HG03103 (cell line): ENCODE data around the gene MT1X.
"Not testable (repeated sequence)": the region's sequence is repeated elsewhere in the genome, so short reads cannot be mapped to it uniquely, and the experiment has no call there.

Source experiments
- ATAC-seq: cut with Tn5 transposase; IDR thresholded peaks from one replicate; pipeline ENCODE4 v1.9.1; 2021; ENCODE audit warnings: low read depth; ENCODE audit not compliant: unreplicated experiment

MT1X gene

GRCh38 chr16:56652600-56652999, 29.7 kb upstream of the MT1X start:
- ATAC-seq: no peak

DNA sequence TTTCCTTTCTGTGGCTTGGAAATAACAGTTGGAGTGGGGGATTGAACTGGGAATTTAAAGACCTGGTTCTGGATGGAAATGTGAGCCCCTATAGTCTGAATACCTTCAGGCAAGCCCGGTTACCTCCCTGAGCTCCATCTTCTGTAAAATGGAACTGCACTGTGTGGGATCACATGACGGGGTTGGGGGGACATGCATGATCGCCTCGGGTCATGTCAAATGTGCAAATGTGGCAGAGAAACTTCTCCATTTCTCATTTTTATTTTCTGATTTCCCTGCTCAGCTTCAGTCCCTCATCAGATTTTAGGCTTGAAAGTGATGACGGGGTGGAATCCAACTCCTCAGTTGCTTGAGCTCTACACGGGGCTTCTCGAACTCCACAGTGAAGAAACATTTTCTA, 29.1 kb upstream of the MT1X start:
- no peak for ATAC-seq

GRCh38 chr16:56657555-56658326, 24.5 kb upstream of the MT1X start, which contains the start of gene MT1F:
MT1F (plus strand) TSS chr16:56657959; CDS start chr16:56658059, 100 bp downstream.
- no peak for ATAC-seq

GRCh38 chr16:56658327-56658875, 23.9 kb upstream of the MT1X start:
- ATAC-seq: no peak

DNA sequence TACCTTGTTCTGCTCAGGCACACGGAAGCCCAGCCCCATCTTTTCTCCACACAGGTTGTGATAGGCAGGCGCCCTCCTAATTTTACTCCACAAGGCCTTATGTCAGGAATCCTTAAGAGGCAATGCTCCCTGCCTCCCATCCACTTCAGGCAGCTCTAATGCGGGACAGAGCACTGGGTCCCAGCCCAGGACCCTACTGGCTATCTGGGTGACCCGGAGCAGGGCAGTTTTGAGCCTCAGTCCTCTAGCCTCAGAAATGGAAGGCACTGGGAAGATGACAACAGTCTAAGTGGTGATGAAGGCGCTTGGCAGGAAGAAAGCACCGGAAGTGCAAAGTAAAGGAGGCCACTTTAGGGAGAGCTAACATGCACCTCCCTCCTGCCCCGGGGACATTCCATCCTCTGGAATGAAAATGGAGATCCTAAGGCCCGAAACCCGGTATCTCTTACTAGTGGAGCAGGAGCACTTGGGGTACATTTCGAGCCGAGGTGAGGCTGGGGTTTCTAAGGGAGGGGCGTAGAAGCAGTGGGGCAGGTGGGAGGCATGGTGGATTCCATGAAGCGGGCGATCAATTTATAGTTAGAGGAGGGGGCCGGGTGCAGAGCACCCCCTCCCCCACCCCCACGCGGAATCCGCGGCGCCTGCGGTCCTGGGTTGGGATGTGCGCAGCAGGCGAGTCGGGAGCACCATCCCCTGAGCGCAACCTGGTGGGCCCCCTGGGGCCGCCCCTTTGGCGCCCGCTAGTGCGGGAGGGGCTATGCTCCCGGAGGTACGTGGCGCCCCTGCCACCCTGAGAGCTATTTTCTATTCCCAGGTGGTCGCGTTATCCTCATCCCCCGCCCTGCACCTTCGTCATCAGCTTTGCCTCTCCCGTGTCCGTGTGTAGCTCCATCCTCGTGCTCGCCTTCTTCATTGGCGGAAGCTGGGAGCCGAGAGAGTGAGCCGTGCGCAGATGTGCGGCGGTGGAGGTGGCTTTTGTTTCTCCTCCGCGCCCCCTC, 19.6 kb upstream of the MT1X start:
- ATAC-seq: no peak

DNA sequence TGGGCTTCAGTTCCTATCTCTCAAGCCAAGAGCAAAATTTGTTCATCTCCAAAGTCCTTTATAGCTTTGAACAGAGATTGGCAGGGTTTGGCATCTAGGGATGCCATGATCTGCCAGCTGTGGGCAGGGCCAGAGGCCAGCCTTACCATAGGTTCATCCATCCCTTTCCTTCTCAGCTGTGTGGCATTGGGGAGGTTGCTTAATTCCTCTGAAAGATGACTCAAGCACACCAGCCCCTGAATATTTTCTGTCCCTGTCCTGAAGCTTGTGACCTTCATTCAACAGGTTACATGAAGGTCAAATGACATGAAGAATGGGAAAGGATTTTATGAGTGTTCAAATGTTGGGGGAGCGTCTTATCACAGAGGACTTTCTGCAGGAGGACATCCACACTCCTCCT, 17.8 kb upstream of the MT1X start:
- ATAC-seq: no peak

DNA sequence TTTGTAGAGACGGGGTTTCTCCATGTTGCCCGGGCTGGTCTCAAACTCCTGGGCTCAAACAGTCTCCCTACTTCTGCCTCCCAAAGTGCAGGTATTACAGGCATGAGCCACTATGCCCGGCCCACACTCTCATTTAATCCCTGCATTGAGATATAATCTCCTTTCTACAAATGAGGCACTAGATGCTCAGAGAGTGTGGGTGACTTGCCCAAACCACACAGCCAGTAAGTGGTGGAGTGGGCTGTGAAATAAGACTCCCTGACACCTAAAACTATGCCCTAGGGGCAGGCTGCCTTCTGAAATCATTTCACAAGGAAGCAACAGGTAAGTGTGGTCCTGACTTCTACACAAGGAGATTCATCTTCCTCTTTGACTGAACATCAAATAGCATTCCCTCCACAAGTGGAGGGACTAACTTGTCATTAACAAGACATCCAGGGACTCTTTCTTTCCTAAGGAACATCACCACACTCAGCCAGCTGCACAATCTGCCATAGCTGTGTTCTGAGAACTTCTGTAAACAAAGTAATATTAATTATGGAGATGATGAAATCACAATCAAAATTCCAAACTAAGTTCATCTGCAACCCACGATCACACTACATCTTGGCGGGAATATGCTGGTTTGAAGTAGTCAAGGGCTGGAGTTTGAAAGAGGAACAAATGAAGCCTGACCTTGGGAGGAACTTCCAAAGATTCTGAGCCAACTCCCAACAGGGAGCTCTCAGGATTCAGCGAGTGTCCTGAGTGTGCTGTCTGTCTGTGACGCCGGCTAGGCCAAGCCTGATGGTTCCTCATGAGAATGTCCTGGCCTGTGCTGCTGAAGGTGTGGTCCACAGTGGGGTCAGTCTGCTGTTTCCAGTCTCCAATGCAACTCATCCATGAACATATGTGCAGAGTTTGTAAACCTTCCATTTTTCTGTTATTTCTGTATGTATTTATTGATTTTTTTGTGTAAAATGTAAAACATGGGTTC, 16.7 kb upstream of the MT1X start:
- ATAC-seq: not testable (repeated sequence)

DNA sequence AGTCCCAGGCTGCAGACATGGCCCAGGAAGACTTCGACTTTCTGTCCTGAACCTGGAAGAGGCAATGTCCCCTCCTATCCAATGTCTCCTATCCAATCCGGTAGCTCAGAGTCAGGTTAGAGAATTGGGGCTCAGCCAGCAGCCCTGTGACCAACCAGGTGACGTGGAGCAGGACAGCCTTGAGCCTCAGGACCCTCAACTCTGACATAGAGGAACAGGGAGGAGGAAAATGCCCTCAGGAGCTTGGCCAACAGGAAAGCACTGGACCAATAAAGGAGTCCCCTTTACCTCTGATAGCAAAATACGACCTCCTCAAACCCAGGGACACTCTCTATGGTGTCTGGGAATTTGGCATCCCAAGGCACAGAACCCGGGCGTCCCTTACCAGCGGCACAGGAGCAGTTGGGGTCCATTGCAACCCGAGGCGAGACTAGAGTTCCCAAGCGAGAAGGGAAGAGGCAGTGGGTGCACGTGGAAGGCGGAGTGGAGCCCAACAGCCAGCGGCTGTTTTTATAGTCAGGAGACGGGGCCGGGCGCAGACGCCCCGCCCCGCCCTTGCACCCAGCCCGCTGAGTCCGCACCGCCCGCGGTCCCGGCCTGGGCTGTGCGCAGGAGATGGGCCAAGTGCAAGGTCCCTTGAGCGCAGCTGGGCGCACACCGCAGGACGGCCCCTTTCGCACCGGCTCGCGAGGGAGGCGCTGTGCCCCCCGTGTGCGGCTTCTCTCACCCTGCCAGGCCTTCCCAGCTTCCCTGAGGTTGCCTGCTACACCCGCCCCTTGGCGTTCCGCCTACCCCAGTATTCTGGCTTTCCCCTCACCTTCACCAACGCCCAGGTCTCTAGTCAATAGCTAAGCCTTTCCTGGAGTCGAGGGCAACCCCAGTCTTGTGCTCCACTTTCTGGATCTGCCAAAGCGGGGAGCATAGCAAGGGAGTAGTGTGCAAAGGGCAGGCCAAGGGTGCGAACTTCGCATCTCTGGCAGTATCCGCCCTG, 14.4 kb upstream of the MT1X start, which contains the start of gene MT1G:
Gene MT1G, minus strand, starts transcription at position 485 of the 991 bp plus-strand sequence. Its CDS starts 72 bp downstream, at position 413.
- no peak for ATAC-seq

DNA sequence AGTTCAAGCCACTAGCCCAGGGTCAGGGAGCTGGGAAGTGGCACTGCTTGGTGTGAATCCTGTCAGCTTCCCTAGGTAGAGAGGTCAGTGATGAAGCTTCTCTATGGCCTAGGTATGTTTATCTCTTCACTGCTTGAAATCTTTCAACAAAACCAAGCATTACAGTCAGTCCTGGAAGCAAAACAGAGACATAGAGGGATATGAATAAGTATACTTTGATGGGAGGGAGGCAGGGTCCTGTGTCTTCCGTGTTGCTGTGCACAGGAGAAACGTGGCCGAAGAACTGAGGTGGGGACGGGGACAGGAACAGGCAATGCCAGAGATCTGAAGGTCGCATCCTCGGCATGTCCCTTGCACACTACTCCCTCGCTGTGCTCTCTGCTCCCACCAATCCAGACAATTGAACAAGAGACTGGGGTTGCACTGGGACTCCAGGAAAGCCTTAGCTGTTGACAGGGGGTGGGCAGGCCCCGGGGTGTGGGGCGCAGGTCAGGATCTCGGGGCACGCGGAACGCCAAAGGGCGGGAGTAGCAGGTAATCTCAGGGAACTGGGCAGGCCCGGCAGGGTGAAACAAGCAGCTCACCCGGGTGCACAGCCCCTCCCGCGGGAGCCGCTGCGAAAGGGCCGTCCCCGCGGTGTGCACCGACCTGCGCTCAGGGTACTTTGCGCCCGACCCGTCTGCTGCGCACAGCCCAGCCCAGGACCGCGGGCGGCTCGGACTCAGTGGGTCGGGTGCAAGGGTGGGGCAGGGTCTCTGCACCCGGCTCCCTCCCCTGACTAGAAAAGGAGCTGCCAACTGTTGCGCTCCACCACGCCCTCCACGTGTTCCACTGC, 13.0 kb upstream of the MT1X start, which contains the start of gene MT1H:
Gene MT1H, plus strand, starts transcription at position 810 of the 835 bp plus-strand sequence. CDS start 71 bp downstream, outside the sequence.
- no peak for ATAC-seq

DNA sequence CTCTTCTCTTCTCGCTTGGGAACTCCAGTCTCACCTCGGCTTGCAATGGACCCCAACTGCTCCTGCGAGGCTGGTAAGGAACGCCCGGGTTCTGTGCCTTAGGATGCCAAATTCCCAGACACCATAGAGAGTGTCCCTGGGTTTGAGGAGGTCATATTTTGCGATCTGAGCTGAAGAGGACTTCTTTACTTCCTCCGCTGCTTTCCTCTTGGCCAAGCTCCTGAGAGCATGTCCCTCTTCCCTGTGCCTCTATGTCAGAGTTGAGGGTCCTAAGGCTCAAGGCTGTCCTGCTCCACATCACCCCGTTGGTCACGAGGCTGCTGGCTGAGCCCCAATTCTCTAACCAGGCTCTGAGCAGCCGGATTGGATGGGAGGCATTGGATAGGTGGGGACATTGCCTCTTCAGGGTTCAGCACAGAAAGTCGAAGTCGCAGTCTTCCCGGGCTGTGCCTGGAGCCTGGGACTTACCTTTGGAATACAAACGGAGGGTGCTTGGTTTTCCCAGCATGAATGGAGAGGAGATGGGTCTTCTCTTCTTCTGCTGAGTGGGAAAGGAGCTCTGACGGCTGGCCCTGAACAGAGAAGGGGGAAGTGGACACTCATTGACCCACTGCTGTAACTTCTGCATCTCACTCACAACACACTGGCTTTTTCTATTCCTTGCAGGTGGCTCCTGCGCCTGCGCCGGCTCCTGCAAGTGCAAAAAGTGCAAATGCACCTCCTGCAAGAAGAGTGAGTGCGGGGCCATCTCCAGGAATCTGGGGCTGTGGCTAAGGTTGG, 12.2 kb upstream of the MT1X start:
- no peak for ATAC-seq

DNA sequence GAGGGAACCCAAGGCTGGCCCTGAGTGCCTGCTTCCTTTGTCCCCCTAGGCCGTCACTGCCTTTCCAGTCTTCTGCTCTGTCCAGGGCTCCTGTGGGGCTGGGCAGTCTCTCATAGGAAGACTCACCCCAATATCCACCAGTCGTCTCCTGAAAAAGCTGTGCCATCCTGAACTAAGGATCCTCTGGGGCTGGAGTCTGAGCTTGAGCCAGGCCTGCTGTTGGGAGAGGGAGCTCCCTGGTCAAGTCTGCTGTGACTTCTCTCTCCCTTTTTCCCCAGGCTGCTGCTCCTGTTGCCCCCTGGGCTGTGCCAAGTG, 11.7 kb upstream of the MT1X start:
- no peak for ATAC-seq

DNA sequence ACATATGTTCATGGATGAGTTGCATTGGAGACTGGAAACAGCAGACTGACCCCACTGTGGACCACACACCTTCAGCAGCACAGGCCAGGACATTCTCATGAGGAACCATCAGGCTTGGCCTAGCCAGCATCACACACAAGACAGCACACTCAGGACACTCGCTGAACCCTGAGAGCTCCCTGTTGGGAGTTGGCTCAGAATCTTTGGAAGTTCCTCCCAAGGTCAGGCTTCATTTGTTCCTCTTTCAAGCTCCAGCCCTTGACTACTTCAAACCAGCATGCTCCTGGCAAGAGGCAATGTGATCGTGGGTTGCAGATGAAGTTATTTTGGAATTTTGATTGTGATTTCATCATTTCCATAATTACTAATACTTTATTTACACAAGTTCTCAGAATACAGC, 10.6 kb upstream of the MT1X start:
- ATAC-seq: not testable (repeated sequence)

DNA sequence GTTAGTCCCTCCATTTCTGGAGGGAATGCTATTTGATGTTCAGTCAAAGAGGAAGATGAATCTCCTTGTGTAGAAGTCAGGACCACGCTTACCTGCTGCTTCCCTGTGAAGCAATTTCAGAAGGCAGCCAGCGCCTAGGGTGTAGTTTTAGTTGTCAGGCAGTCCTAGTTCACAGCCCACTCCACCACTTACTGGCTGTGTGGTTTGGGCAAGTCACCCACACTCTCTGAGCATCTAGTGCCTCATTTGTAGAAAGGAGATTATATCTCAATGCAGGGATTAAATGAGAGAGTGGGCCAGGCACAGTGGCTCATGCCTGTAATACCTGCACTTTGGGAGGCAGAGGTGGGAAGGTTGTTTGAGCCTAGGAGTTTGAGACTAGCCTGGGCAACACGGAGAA, 10.1 kb upstream of the MT1X start:
- ATAC-seq: not testable (repeated sequence)

- no peak for ATAC-seq
Measured at GRCh38 chr16:56672761-56673536, 9.3 kb upstream of the MT1X start.

GRCh38 chr16:56673921-56674320, 8.3 kb upstream of the MT1X start:
- no peak for ATAC-seq

- not testable (repeated sequence) for ATAC-seq
Measured at GRCh38 chr16:56674570-56674969, 7.7 kb upstream of the MT1X start.
